Trophoblast cell (in vitro differentiated cells and primary cell): ENCODE results near the gene PTGER3.

Experiments used
- DNase-seq, 2 donors: peaks; one replicate each; pipeline ENCODE4 v3.0.0-alpha.2; 2016
- H2AFZ ChIP-seq: 2 replicates; pipeline ENCODE4 v1.6.1; 2013; ENCODE audit warnings: low read length, moderate library complexity, mild to moderate bottlenecking; ENCODE audit not compliant: insufficient read depth, poor library complexity
- H2AK5ac ChIP-seq: 2 replicates; pipeline ENCODE4 v1.6.1; 2013; ENCODE audit warnings: mild to moderate bottlenecking, low read length
- H2BK120ac ChIP-seq: 2 replicates; pipeline ENCODE4 v1.6.1; 2013; ENCODE audit warnings: low read length, mild to moderate bottlenecking, moderate library complexity; ENCODE audit not compliant: insufficient read depth, poor library complexity
- H2BK12ac ChIP-seq: 2 replicates; pipeline ENCODE4 v1.6.1; 2013; ENCODE audit warnings: mild to moderate bottlenecking, low read length, moderate library complexity
- H2BK5ac ChIP-seq: 2 replicates; pipeline ENCODE4 v1.6.1; 2013; ENCODE audit warnings: low read length, low read depth, moderate library complexity, mild to moderate bottlenecking; ENCODE audit not compliant: poor library complexity
- H3K14ac ChIP-seq: 2 replicates; pipeline ENCODE4 v1.6.1; 2013; ENCODE audit warnings: mild to moderate bottlenecking, low read length
- H3K18ac ChIP-seq: 2 replicates; pipeline ENCODE4 v1.6.1; 2013; ENCODE audit warnings: mild to moderate bottlenecking, low read length
- H3K23ac ChIP-seq: 2 replicates; pipeline ENCODE4 v1.6.1; 2013; ENCODE audit warnings: low read length
- H3K27ac ChIP-seq: 2 replicates; pipeline ENCODE4 v1.5.1; 2013; ENCODE audit warnings: low read depth, mild to moderate bottlenecking, inconsistent platforms, low read length, moderate library complexity
- H3K27me3 ChIP-seq: 2 replicates; pipeline ENCODE4 v1.6.1; 2013; ENCODE audit warnings: inconsistent platforms, mild to moderate bottlenecking, low read length, moderate library complexity; ENCODE audit not compliant: insufficient read depth
- H3K36me3 ChIP-seq, 2 experiments: 1 replicate in 1 of 2; 2 replicates in 1 of 2; pipeline ENCODE4 v1.6.1; 2013; ENCODE audit warnings: low read length in 2 of 2, mild to moderate bottlenecking in 2 of 2, moderate library complexity in 1 of 2; ENCODE audit not compliant: insufficient read depth in 2 of 2, control insufficient read depth in 1 of 2
- H3K4ac ChIP-seq: 2 replicates; pipeline ENCODE4 v1.6.1; 2013; ENCODE audit warnings: low read depth, mild to moderate bottlenecking, low read length, moderate library complexity
- H3K4me1 ChIP-seq, 2 experiments: 1 replicate in 1 of 2; 2 replicates in 1 of 2; pipeline ENCODE4 v1.6.1; 2013; ENCODE audit warnings: low read length in 2 of 2, mild to moderate bottlenecking in 2 of 2, moderate library complexity in 1 of 2; ENCODE audit not compliant: insufficient read depth in 2 of 2, control insufficient read depth in 1 of 2
- H3K4me2 ChIP-seq: 2 replicates; pipeline ENCODE4 v1.6.1; 2013; ENCODE audit warnings: inconsistent platforms, mild to moderate bottlenecking, low read length, moderate library complexity
- H3K4me3 ChIP-seq: 2 replicates; pipeline ENCODE4 v1.5.1; 2013; ENCODE audit warnings: mild to moderate bottlenecking, low read depth, low read length, inconsistent platforms
- H3K79me1 ChIP-seq: one replicate; pipeline ENCODE4 v1.6.1; 2013; ENCODE audit warnings: low read length
- H3K79me2 ChIP-seq: 2 replicates; pipeline ENCODE4 v1.6.1; 2013; ENCODE audit warnings: low read length, mild to moderate bottlenecking; ENCODE audit not compliant: control insufficient read depth, insufficient read depth, poor library complexity
- H3K9ac ChIP-seq: 2 replicates; pipeline ENCODE4 v1.6.1; 2013; ENCODE audit warnings: mild to moderate bottlenecking, low read length
- H3K9me3 ChIP-seq: 2 replicates; pipeline ENCODE4 v1.6.1; 2013; ENCODE audit warnings: low read depth, mild to moderate bottlenecking, control low read depth, inconsistent platforms, low read length; ENCODE audit not compliant: insufficient read depth
- H4K12ac ChIP-seq: 2 replicates; pipeline ENCODE4 v1.6.1; 2013; ENCODE audit warnings: low read depth, mild to moderate bottlenecking, low read length, moderate library complexity
- H4K8ac ChIP-seq: 2 replicates; pipeline ENCODE4 v1.6.1; 2013; ENCODE audit warnings: low read depth, mild to moderate bottlenecking, low read length, moderate library complexity
- H4K91ac ChIP-seq: one replicate; pipeline ENCODE4 v1.6.1; 2013; ENCODE audit warnings: low read depth, mild to moderate bottlenecking, low read length, moderate library complexity
- WGBS: extraction: QIAGEN DNeasy Blood & Tissue Kit; methylation state at CpG from one replicate; pipeline ENCODE4 v1.1.7; 2013; ENCODE audit warnings: missing lambda C conversion rate; ENCODE audit not compliant: insufficient read length, insufficient coverage; ENCODE audit errors: extremely low coverage; 5-methylcytosine and 5-hydroxymethylcytosine counted together

Gene PTGER3

GRCh38 chr1:71054791-71055190 is 7.2 kb upstream of the PTGER3 start:
- Histone ChIP-seq H3K4me1 (no peaks in the 10 kb centered on the region), H3K4me3 (no peak overlapping the region), H2BK5ac (no peak overlapping the region), H3K18ac (no peak overlapping the region), H3K79me2 (no peaks in the 10 kb centered on the region), H2BK12ac (no peak overlapping the region), H2AFZ (no peak overlapping the region), H4K12ac (no peak overlapping the region), H3K9ac (no peak overlapping the region), H3K36me3 (peaks cover 0 to 2% of the 10 kb centered on the region in 2 experiments), H4K8ac (no peak overlapping the region), H3K27ac (no peak overlapping the region), H3K9me3 (no peaks in the 10 kb centered on the region), H3K14ac (no peak overlapping the region), H2AK5ac (no peak overlapping the region), H3K4ac (no peak overlapping the region), H4K91ac (no peak overlapping the region), H3K27me3 (no peaks in the 10 kb centered on the region), H3K4me2 (no peak overlapping the region), H2BK120ac (no peak overlapping the region), H3K79me1 (no peaks in the 10 kb centered on the region), H3K23ac (no peak overlapping the region)
- no peak for DNase-seq
- no CpG with 5 or more reads among the region's 6 CpGs for WGBS

DNA sequence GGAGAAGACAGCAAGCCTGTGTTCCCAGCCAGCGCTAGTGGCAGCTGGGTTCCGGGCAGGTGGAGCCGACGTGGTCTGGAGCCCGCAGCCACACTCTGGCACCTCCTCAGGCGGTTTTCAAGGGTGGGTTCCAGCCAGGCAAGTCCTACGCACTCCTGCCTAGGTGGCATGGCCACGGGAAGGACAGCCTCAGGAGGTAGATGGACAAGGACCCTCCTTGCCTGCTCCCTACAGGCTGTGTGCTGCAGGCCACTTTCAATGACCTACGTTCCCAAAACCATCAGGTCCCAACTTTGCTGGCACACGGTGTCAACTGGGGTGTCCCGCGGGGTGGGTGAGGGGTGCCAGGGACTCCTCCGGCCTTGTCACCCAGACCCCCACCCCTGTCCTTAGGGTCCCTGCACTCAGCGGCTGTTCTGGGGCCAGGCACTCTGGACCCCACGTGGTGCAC is 6.7 kb upstream of the PTGER3 start:
- peak in 1 of 2 donors; percentile 33 for DNase-seq
- no peaks in the 10 kb centered on the region for H3K79me1 ChIP-seq
- H3K4me3 ChIP-seq: no peak overlapping the region
- peaks cover 0 to under 1% of the 10 kb centered on the region in 2 experiments for H3K36me3 ChIP-seq
- no peak overlapping the region for H2AFZ ChIP-seq
- H3K18ac ChIP-seq: no peak overlapping the region
- no peak overlapping the region for H2BK120ac ChIP-seq
- no peaks in the 10 kb centered on the region for H3K9me3 ChIP-seq
- no peak overlapping the region for H2AK5ac ChIP-seq
- no peak overlapping the region for H3K4me2 ChIP-seq
- H3K4ac ChIP-seq: no peak overlapping the region
- no peak overlapping the region for H2BK5ac ChIP-seq
- no peak overlapping the region for H3K9ac ChIP-seq
- WGBS: no CpG with 5 or more reads among the region's 15 CpGs
- H3K4me1 ChIP-seq: no peaks in the 10 kb centered on the region
- H3K27ac ChIP-seq: no peak overlapping the region
- no peak overlapping the region for H4K91ac ChIP-seq
- H3K14ac ChIP-seq: no peak overlapping the region
- H4K12ac ChIP-seq: no peak overlapping the region
- H2BK12ac ChIP-seq: no peak overlapping the region
- no peaks in the 10 kb centered on the region for H3K79me2 ChIP-seq
- no peak overlapping the region for H4K8ac ChIP-seq
- no peaks in the 10 kb centered on the region for H3K27me3 ChIP-seq
- no peak overlapping the region for H3K23ac ChIP-seq

DNA sequence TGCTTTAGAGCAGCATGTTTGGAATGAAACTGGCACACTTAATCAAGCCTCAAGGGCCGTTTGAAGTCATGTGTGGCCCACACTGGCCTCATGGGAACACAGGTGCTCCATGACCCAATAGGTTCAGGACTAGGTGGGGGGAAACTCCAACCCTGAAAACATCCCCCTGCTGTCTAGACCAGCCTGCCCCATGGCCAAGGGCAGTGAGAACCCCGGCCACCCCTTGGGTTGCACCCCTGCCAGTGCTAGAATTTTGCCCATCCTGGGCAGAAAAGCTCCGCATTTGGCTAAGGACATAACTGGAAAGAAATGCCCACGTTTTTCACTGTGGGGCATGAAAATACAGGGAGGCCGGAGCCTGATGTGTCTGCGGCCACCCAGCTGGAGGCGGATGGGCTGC is 6.1 kb upstream of the PTGER3 start:
- Histone ChIP-seq H2BK120ac (no peak overlapping the region), H3K36me3 (no peaks in the 10 kb centered on the region), H3K9me3 (no peaks in the 10 kb centered on the region), H3K27me3 (no peaks in the 10 kb centered on the region), H4K12ac (no peak overlapping the region), H4K8ac (no peak overlapping the region), H3K23ac (no peak overlapping the region), H4K91ac (no peak overlapping the region), H2BK5ac (no peak overlapping the region), H2BK12ac (no peak overlapping the region), H3K27ac (no peak overlapping the region), H3K18ac (no peak overlapping the region), H3K4me3 (no peak overlapping the region), H3K9ac (no peak overlapping the region), H3K4me1 (no peaks in the 10 kb centered on the region), H3K79me2 (no peaks in the 10 kb centered on the region), H2AK5ac (no peak overlapping the region), H2AFZ (no peak overlapping the region), H3K4ac (no peak overlapping the region), H3K79me1 (no peaks in the 10 kb centered on the region), H3K4me2 (no peak overlapping the region), H3K14ac (no peak overlapping the region)
- DNase-seq: no peak
- no CpG with 5 or more reads among the region's 7 CpGs for WGBS

DNA sequence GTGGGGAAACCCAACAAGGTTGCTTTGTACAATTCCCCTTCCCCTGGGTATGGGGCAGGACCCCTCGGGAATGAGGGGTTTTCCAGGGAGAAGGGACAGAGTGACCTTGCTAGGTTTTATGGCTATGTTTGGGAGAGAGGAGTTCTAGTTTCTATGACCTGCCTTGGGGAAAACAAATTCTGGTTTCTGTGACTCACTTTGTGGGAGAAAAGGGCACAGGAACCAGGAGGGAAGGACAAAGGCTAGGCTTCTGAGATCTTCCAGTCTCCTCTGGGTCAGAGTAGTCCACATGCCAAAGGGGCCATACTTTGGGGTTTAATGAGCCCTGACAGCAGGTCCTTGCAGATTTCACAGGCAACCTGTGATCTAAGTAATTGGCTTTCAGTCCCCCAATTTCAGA is 5.5 kb upstream of the PTGER3 start:
- H3K4me3 ChIP-seq: no peak overlapping the region
- H3K79me1 ChIP-seq: no peaks in the 10 kb centered on the region
- no peaks in the 10 kb centered on the region for H3K9me3 ChIP-seq
- H4K12ac ChIP-seq: no peak overlapping the region
- WGBS: no CpG with 5 or more reads among the region's 1 CpG
- no peak overlapping the region for H4K8ac ChIP-seq
- no peak overlapping the region for H3K23ac ChIP-seq
- H3K4me2 ChIP-seq: no peak overlapping the region
- no peak overlapping the region for H4K91ac ChIP-seq
- H3K9ac ChIP-seq: no peak overlapping the region
- no peak overlapping the region for H3K27ac ChIP-seq
- no peak overlapping the region for H3K14ac ChIP-seq
- H3K36me3 ChIP-seq: no peaks in the 10 kb centered on the region
- no peak for DNase-seq
- no peak overlapping the region for H2BK5ac ChIP-seq
- no peak overlapping the region for H2AK5ac ChIP-seq
- no peaks in the 10 kb centered on the region for H3K79me2 ChIP-seq
- H3K27me3 ChIP-seq: peaks cover 3% of the 10 kb centered on the region
- no peak overlapping the region for H3K18ac ChIP-seq
- no peaks in the 10 kb centered on the region for H3K4me1 ChIP-seq
- H2AFZ ChIP-seq: no peak overlapping the region
- no peak overlapping the region for H3K4ac ChIP-seq
- H2BK120ac ChIP-seq: no peak overlapping the region
- H2BK12ac ChIP-seq: no peak overlapping the region
